Gastroesophageal sphincter (tissue), 3 donors: ENCODE measurements around the gene FAM107A.

Experiments used
- EP300 ChIP-seq: sonication (generic); formaldehyde crosslinking; IDR thresholded peaks from one replicate; pipeline ENCODE4 v1.6.1; 2017; ENCODE audit warnings: antibody characterized with exemption, mild to moderate bottlenecking
- POLR2A ChIP-seq, 2 donors: fragments of 450-650 bp; IDR thresholded peaks; one replicate each; pipeline ENCODE4 v1.6.1; 2017; ENCODE audit warnings: antibody characterized with exemption in 2 of 2, mild to moderate bottlenecking in 2 of 2, moderate library complexity in 1 of 2
- POLR2AphosphoS5 ChIP-seq: sonication (generic); formaldehyde crosslinking; IDR thresholded peaks from one replicate; pipeline ENCODE4 v1.6.1; 2017; ENCODE audit warnings: antibody characterized with exemption
- TF ChIP-seq, protein P1 (sequence below), 4 experiments: fragments of 200-600 bp in 2 of 4; fragments of 450-650 bp in 2 of 4; sonication (generic) in 1 of 4; IDR thresholded peaks; one replicate each; pipeline ENCODE4 v1.5.1; 2017 to 2019; ENCODE audit warnings: antibody characterized with exemption in 4 of 4, mild to moderate bottlenecking in 2 of 4, moderate library complexity in 2 of 4

DNA sequence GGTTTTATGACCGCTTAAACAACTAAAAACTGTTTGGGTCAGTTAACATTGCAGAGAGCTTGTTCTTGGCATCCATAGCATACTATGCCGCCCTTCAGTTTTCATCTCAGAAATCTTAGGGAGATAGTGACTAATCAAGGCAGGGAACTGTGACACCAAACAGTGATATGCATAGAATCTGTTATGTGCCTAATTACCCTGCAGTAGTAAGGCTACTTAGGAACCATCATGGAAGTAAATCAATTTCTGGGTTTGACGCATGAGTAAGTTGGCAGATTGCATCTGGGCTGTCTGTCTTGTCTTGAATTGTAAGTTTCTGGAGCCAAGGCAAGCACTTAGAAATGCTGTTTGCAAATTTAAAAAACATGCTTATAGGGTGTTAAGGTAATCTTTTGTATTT lies 62.8 kb downstream of the FAM107A start:
- TF ChIP-seq, protein P1, sequence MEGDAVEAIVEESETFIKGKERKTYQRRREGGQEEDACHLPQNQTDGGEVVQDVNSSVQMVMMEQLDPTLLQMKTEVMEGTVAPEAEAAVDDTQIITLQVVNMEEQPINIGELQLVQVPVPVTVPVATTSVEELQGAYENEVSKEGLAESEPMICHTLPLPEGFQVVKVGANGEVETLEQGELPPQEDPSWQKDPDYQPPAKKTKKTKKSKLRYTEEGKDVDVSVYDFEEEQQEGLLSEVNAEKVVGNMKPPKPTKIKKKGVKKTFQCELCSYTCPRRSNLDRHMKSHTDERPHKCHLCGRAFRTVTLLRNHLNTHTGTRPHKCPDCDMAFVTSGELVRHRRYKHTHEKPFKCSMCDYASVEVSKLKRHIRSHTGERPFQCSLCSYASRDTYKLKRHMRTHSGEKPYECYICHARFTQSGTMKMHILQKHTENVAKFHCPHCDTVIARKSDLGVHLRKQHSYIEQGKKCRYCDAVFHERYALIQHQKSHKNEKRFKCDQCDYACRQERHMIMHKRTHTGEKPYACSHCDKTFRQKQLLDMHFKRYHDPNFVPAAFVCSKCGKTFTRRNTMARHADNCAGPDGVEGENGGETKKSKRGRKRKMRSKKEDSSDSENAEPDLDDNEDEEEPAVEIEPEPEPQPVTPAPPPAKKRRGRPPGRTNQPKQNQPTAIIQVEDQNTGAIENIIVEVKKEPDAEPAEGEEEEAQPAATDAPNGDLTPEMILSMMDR (IDR thresholded peaks at IDR 0.05), result no peak
- TF ChIP-seq POLR2A (IDR thresholded peaks at IDR 0.05), result no peak
- TF ChIP-seq EP300, result no peak
- no peak for TF ChIP-seq POLR2AphosphoS5
